ENCODE data around the gene TSPAN13.

The TSPAN13 gene

GRCh38 chr7:16810573-16810972, 57.0 kb downstream of the TSPAN13 start:
- no peak overlapping the region for H3K4me3 ChIP-seq (ENCODE audit: low read depth, low read length)

- H3K4me3 ChIP-seq (ENCODE audit: low read depth, low read length) = no peak overlapping the region
These were observed 58.0 kb downstream of the TSPAN13 start for GRCh38 chr7:16811551-16811950.

GRCh38 chr7:16812542-16813231, 59.1 kb downstream of the TSPAN13 start:
- no peak overlapping the region for H3K4me3 ChIP-seq (ENCODE audit: low read depth, low read length)

- no peak overlapping the region for H3K4me3 ChIP-seq (ENCODE audit: low read depth, low read length)
These were observed 59.7 kb downstream of the TSPAN13 start for GRCh38 chr7:16813232-16813616.

GRCh38 chr7:16815001-16815400, 61.4 kb downstream of the TSPAN13 start:
- H3K4me3 ChIP-seq (ENCODE audit: low read depth, low read length) = no peak overlapping the region

- H3K4me3 ChIP-seq (ENCODE audit: low read depth, low read length) = no peak overlapping the region
These were observed 63.3 kb downstream of the TSPAN13 start for GRCh38 chr7:16816824-16817223.

GRCh38 chr7:16817536-16817935, 64.0 kb downstream of the TSPAN13 start:
- no peak overlapping the region for H3K4me3 ChIP-seq (ENCODE audit: low read depth, low read length)

GRCh38 chr7:16818732-16819131, 65.2 kb downstream of the TSPAN13 start:
- no peak overlapping the region for H3K4me3 ChIP-seq (ENCODE audit: low read depth, low read length)

GRCh38 chr7:16822029-16822428, 68.5 kb downstream of the TSPAN13 start:
- no peak overlapping the region for H3K4me3 ChIP-seq (ENCODE audit: low read depth, low read length)

- no peak overlapping the region for H3K4me3 ChIP-seq (ENCODE audit: low read depth, low read length)
These were observed 72.5 kb downstream of the TSPAN13 start for GRCh38 chr7:16826060-16826459.

- no peak overlapping the region for H3K4me3 ChIP-seq (ENCODE audit: low read depth, low read length)
These were observed 79.8 kb downstream of the TSPAN13 start for GRCh38 chr7:16833373-16833772.
